Endometrial microvascular endothelial cells (primary cell): ENCODE measurements around the gene UBE2D3. TPM values are rescaled to one million over a fixed set of nuclear protein-coding genes. Genes with fewer than 3 reads are reported as not detected.
"Not testable (repeated sequence)": the region's sequence is repeated elsewhere in the genome, so short reads cannot be mapped to it uniquely, and the experiment has no call there.

Source experiments
- in situ Hi-C: cut with HindIII; loops from 2 replicates; pipeline ENCODE4 v1.10.0; 2017; ENCODE audit warnings: low sequenced_read_pairs, low pct_unique_long_range_greater_than_20kb; ENCODE audit errors: inconsistent ontology term
- total RNA-seq: library from RNA; depleted of rRNA; stranded (reverse); fragments of >200 nt; gene quantifications from one replicate; pipeline ENCODE4 v1.2.3, GENCODE V29; 2015; ENCODE audit errors: inconsistent ontology term

The UBE2D3 gene
- 372 TPM for total RNA-seq

- in situ Hi-C loops, result no loop called here
Measured at GRCh38 chr4:102826890-102827673, at the start of gene UBE2D3. TSS of gene UBE2D3 (minus strand) at chr4:102827551. CDS start at chr4:102826508, 1,043 bp downstream.

DNA sequence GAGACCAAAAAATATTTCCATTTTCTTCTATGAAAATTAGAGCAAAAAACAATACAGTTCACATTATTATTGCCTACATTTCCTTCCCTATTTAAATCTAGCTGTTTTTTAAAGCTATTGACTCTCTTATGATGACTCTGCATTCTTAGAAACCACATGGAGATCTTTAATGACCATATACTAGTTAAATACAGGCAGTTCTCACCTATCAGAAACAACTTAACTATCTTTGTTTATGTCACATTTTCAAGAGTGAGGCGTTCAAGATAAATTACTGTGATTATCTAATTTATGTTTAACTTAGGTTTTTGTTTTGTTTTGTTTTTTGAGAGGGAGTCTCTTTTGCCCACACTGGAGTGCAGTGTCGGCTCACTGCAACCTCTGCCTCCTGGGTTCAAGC lies 44.4 kb upstream of the UBE2D3 start:
- in situ Hi-C loops, result no loop called here

GRCh38 chr4:102869569-102870197 lies 42.3 kb upstream of the UBE2D3 start:
- in situ Hi-C loops, result no loop called here

- in situ Hi-C loops, result no loop called here
Measured at GRCh38 chr4:102868781-102869568, 41.6 kb upstream of the UBE2D3 start, which contains the start of gene CISD2. TSS of gene CISD2 (plus strand) at chr4:102868992. CDS start at chr4:102869085, 93 bp downstream.

- in situ Hi-C loops, result no loop called here
Measured at GRCh38 chr4:102868153-102868780, 40.9 kb upstream of the UBE2D3 start.

DNA sequence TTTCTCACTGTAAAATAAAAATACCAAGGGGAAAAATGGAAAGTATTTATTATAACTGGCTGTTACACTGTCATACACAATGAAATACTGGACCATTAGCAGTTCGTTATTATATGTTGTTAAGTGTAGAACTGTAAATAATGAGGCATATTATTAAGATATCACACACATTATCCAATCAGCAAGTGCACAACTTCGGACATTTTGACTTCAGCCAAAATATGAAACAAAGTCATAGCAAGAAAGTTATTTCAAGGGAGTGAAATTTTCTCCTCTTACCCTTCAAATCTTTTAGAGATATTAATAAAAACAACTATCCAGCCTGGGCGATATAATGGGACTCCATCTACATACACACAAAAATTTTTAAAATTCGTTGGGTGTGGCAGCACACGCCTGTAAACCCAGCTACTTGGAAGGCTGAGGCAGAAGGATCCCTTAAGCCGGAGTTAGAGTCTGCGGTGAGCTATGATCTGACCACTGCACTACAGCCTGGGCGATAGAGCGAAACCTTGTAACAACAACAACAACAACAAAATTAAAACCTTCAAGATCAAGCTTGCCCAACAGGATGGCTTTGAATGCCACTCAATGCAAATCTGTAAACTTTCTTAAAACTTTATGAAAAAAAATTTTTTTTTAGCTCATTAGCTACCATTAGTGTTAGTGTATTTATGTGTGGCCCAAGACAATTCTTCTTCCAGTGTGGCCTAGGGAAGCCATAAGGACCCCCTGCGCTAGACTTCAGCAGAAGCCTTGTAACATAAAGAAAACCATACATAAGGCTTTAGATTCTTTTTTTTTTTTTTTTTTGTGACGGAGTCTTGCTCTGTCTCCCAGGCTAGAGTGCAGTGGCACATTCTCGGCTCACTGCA lies 40.2 kb upstream of the UBE2D3 start:
- in situ Hi-C loops, result no loop called here

- in situ Hi-C loops, result not testable (repeated sequence)
Measured at GRCh38 chr4:102865327-102865726, 38.0 kb upstream of the UBE2D3 start.

- in situ Hi-C loops, result no loop called here
Measured at GRCh38 chr4:102862747-102863146, 35.4 kb upstream of the UBE2D3 start.

DNA sequence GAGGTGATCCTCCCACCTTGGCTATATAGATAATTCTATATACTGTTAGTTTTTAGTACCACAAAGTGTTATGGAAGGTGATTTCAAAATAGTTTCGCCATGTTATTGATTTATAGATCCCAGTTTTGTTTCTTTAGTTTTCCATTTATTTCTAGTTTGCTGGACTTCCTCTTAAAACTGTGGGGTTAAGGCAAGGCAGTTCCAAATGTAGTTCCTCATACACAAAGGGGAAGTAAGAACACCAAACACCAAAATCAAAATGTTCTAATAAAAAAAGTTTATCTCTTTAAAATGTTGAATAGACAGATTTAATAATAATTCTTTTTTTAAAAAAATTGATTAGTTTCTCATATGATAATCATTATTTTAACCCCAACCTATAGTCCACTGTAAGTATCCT lies 34.7 kb upstream of the UBE2D3 start:
- in situ Hi-C loops, result no loop called here

GRCh38 chr4:102860611-102861324 lies 33.4 kb upstream of the UBE2D3 start:
- in situ Hi-C loops, result no loop called here

DNA sequence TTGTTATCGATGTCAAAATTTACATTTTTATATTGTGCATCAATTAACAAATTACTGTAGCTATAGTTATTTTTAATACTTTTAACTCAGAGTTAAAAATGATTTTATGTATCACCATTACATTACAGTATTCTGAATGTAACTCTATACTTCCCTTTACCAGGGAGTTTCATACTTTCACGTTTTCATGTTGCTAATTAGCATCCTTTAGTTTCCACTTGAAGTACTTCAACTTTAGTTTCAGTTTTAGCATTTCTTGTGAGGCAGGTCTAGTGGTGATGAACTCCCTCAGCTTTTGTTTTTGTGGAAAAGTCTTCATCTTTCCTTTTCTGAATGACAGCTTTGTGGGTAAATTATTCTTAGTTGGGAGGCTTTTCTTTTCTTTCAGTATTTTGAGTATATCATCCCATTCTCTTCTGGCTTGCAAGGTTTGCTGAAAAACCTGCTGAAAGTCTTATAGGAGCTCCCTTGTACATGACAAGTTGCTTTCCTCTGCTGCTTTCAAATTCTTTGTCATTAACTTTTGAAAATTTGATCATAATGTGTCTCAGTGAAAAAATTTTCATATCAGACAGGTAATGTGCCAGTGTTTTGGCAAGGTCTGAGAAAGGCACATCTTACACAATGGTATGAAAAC lies 31.6 kb upstream of the UBE2D3 start:
- in situ Hi-C loops, result no loop called here

GRCh38 chr4:102850370-102850769 lies 23.0 kb upstream of the UBE2D3 start:
- in situ Hi-C loops, result no loop called here

DNA sequence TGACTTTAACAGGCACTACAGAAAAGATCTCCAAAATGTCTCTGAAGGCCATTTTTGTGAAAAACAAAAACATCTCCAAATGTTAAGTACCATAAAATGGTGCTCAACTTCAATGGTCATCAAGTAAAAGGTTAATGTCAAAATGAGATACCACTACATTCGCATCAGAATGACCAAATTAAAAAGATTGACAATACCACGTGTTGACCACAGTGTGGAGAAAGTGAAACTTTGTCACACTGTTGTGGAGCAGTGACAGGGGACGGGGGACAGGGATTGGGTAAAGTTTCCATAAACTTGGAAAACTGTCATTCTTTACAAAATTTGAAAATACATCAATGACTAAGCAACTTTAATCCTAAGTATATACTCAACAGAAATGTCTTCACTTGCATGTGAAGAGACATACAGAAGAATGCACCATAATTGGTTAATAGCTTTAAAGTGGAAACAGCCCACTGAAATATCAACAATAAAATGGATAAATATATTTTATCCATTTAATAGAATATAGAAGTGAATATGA lies 22.3 kb upstream of the UBE2D3 start:
- in situ Hi-C loops, result no loop called here

DNA sequence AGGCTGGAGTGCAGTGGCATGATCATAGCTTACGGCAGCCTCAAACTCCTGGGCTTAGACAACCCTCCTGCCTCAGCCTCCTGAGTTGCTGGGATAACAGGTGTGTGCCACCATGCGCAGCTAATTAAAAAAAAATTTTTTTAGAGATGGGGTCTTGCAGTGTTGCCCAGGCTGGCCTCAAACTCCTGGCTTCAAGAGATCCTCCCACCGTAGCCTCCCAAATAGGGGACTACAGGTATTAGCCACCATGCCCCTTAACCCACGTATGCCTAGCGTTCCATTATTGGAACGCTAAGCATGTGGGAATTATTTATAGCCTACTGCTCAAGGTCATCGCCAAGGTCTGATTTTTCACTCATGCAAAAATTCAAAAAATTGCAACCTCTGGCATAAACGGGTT lies 20.3 kb upstream of the UBE2D3 start:
- in situ Hi-C loops, result no loop called here

DNA sequence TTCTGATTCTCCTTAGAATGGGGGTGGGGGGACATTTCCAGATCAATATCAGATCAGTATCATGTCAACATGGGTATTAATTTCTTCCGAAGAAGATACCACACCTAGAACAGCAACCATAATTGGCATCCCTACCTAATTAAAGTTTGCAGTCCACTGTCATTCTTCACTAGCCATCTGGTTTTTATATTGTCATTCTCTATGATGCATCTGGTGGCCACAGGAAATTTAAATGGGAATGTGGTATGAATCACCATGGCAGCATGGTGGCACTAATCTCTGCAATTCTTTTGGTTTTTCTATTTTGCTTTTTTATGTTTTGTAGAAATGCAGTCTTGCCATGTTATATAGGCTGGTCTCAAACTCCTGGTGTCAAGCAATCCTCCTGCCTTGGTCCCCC lies 16.6 kb upstream of the UBE2D3 start:
- in situ Hi-C loops, result no loop called here

GRCh38 chr4:102843273-102843672 lies 15.9 kb upstream of the UBE2D3 start:
- in situ Hi-C loops, result no loop called here

DNA sequence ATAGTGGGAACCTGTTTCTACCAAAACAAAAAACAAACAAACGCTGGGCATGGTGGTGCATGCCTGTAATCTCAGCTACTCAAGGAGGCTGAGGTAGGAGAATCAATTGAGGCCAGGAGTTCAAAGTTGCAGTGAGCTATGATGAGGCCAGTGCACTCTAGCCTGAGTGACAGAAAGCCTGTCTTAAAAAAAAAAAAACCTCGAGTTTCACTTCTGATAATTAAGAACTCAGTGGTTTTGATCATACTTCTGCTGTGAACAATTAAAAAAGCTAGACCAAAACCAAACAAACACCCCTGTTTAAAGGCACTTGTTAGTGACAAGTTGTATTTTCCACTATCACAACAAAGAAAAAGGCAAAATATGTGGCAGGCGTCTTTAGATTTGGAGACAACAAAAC lies 15.0 kb upstream of the UBE2D3 start:
- in situ Hi-C loops, result no loop called here
